CD14-positive monocyte (primary cell): ENCODE data around the gene ANTXR2. TPM values are rescaled to one million over a fixed set of nuclear protein-coding genes. Genes with fewer than 3 reads are reported as not detected.

Source experiments
- DNase-seq, 3 donors: peaks; one replicate each; pipeline ENCODE4 v3.0.0-alpha.2; 2011 to 2022
- H2AFZ ChIP-seq: 2 replicates; pipeline ENCODE4 v1.6.0; 2012; ENCODE audit warnings: mild to moderate bottlenecking, low read depth, low read length, inconsistent platforms; ENCODE audit not compliant: insufficient read depth, poor library complexity, severe bottlenecking
- H3K27ac ChIP-seq, 2 donors: 1 replicate in 1 of 2; 2 replicates in 1 of 2; pipeline ENCODE4 v1.5.1; 2012 to 2013; ENCODE audit warnings: low read length in 2 of 2, control low read depth in 1 of 2, inconsistent platforms in 1 of 2, low read depth in 1 of 2, mild to moderate bottlenecking in 1 of 2
- H3K27me3 ChIP-seq, 2 donors: one replicate each; pipeline versions ENCODE4 v1.6.0 to v1.6.1; 2011 to 2013; ENCODE audit warnings: low read length in 2 of 2; ENCODE audit not compliant: control insufficient read depth in 2 of 2, insufficient read depth in 2 of 2
- H3K36me3 ChIP-seq, 2 donors: replicated peaks in 1 of 2; 1 replicate in 1 of 2; 2 replicates in 1 of 2; pipeline versions ENCODE4 v1.5.1 to v1.6.1; 2012 to 2013; ENCODE audit warnings: low read length in 2 of 2, control low read depth in 1 of 2, inconsistent platforms in 1 of 2, mild to moderate bottlenecking in 1 of 2; ENCODE audit not compliant: insufficient read depth in 2 of 2, control insufficient read depth in 1 of 2
- H3K4me1 ChIP-seq, 2 donors: 1 replicate in 1 of 2; 2 replicates in 1 of 2; pipeline versions ENCODE4 v1.5.1 to v1.6.1; 2012 to 2013; ENCODE audit warnings: low read length in 2 of 2, control low read depth in 1 of 2, inconsistent platforms in 1 of 2, mild to moderate bottlenecking in 1 of 2, moderate library complexity in 1 of 2; ENCODE audit not compliant: insufficient read depth in 2 of 2, control insufficient read depth in 1 of 2
- H3K4me2 ChIP-seq: replicated peaks from 2 replicates; pipeline ENCODE3; 2012; ENCODE audit warnings: low read length, moderate library complexity, mild to moderate bottlenecking; ENCODE audit not compliant: poor library complexity, severe bottlenecking; ENCODE audit errors: extremely low read depth
- H3K4me3 ChIP-seq, 3 experiments: fragments of 200-600 bp in 1 of 3; sonication (generic) in 1 of 3; replicated peaks in 1 of 3; 1 replicate in 2 of 3; 2 replicates in 1 of 3; pipeline ENCODE4 v1.5.1; 2011 to 2013; ENCODE audit warnings: low read length in 3 of 3, mild to moderate bottlenecking in 3 of 3, control low read depth in 2 of 3, low read depth in 2 of 3, inconsistent platforms in 1 of 3, moderate library complexity in 1 of 3
- H3K79me2 ChIP-seq: 2 replicates; pipeline ENCODE4 v1.6.0; 2012; ENCODE audit warnings: mild to moderate bottlenecking, control low read depth, inconsistent platforms, low read length, moderate library complexity; ENCODE audit not compliant: insufficient read depth
- H3K9ac ChIP-seq: 2 replicates; pipeline ENCODE4 v1.6.0; 2017; ENCODE audit warnings: low read length, mild to moderate bottlenecking; ENCODE audit not compliant: insufficient read depth, poor library complexity, severe bottlenecking
- H3K9me3 ChIP-seq, 2 donors: replicated peaks in 1 of 2; 1 replicate in 1 of 2; 2 replicates in 1 of 2; pipeline versions ENCODE4 v1.5.1 to v1.6.1; 2012 to 2013; ENCODE audit warnings: low read length in 2 of 2, control low read depth in 1 of 2; ENCODE audit not compliant: control insufficient read depth in 1 of 2, insufficient read depth in 1 of 2
- H4K20me1 ChIP-seq: 2 replicates; pipeline ENCODE4 v1.6.0; 2012; ENCODE audit warnings: mild to moderate bottlenecking, low read length, control low read depth, moderate library complexity; ENCODE audit not compliant: insufficient read depth
- H3K27ac Mint-ChIP-seq, 7 donors: one replicate each; pipeline ENCODE4 v1.8.0; 2020; ENCODE audit warnings: mild to moderate bottlenecking in 7 of 7, mixed read lengths in 7 of 7, moderate library complexity in 6 of 7, inconsistent platforms in 2 of 7
- H3K27me3 Mint-ChIP-seq, 3 donors: one replicate each; pipeline ENCODE4 v1.8.0; 2021 to 2022; ENCODE audit warnings: low read depth in 3 of 3, mild to moderate bottlenecking in 3 of 3, mixed read lengths in 3 of 3, moderate library complexity in 3 of 3, inconsistent platforms in 1 of 3
- H3K36me3 Mint-ChIP-seq, 2 donors: one replicate each; pipeline ENCODE4 v1.8.0; 2020; ENCODE audit warnings: mixed read lengths in 2 of 2, inconsistent platforms in 1 of 2, mild to moderate bottlenecking in 1 of 2
- H3K4me1 Mint-ChIP-seq: one replicate; pipeline ENCODE4 v1.8.0; 2020; ENCODE audit warnings: mild to moderate bottlenecking, mixed read lengths
- H3K4me3 Mint-ChIP-seq, 2 donors: one replicate each; pipeline ENCODE4 v1.8.0; 2020; ENCODE audit warnings: mild to moderate bottlenecking in 2 of 2, mixed read lengths in 2 of 2, moderate library complexity in 1 of 2
- H3K9me3 Mint-ChIP-seq, 7 donors: one replicate each; pipeline ENCODE4 v1.8.0; 2020 to 2022; ENCODE audit warnings: mixed read lengths in 7 of 7, mild to moderate bottlenecking in 6 of 7, moderate library complexity in 6 of 7, inconsistent platforms in 2 of 7
- WGBS: methylation state at CpG from one replicate; pipeline ENCODE4 v1.1.5; 2013; ENCODE audit warnings: missing lambda C conversion rate; ENCODE audit not compliant: insufficient coverage; 5-methylcytosine and 5-hydroxymethylcytosine counted together
- intact Hi-C, 2 donors: fragments of 100-400 bp; cut with micrococcal nuclease; formaldehyde crosslinking; loops; one replicate each; pipeline versions ENCODE4 v1.15.0 to v1.15.1; 2023
- polyA plus RNA-seq, 3 donors: library from polyadenylated mRNA; depleted of rRNA in 1 of 3; unstranded in 2 of 3; stranded (reverse) in 1 of 3; fragments of 300-500 nt in 2 of 3; fragments of >200 nt in 1 of 3; fragmentation: Illumina TruSeq in 2 of 3; gene quantifications; 1 replicate in 2 of 3; 2 replicates in 1 of 3; pipeline ENCODE4 v1.2.3, GENCODE V29; 2012 to 2021
- TF ChIP-seq, protein P1 (sequence below): fragments of 200-600 bp; IDR thresholded peaks from one replicate; pipeline ENCODE4 v1.8.0; 2022; ENCODE audit warnings: antibody characterized with exemption, mild to moderate bottlenecking

ANTXR2 gene
- polyA plus RNA-seq, 3 donors = 15.4 to 69.6 (median 59.2) TPM

GRCh38 chr4:80103629-80104028 lies 30.6 kb upstream of the ANTXR2 start:
- H3K4me2 ChIP-seq = no peak overlapping the region
- Mint-ChIP-seq H3K9me3 (peaks cover 12 to 18% (median 15%) of the 10 kb centered on the region in 7 donors), H3K4me3 (no peak overlapping the region), H3K4me1 (peaks cover 24% of the 10 kb centered on the region), H3K36me3 (peaks cover 2 to 3% of the 10 kb centered on the region in 2 donors), H3K27ac (peak overlapping the region in 3 of 7 donors; percentile 46 to 73 (median 63)), H3K27me3 (peaks cover 0 to 1% (median 1%) of the 10 kb centered on the region in 3 donors)
- H3K9me3 ChIP-seq = peaks cover 0 to 12% of the 10 kb centered on the region in 2 donors
- no peaks in the 10 kb centered on the region for H4K20me1 ChIP-seq
- H3K9ac ChIP-seq = no peak overlapping the region
- peak; percentile 66 to 78 (median 77) for DNase-seq
- no peak overlapping the region for H3K27ac ChIP-seq
- no peak overlapping the region for H2AFZ ChIP-seq
- H3K4me1 ChIP-seq = peaks cover 10 to 19% of the 10 kb centered on the region in 2 donors
- TF ChIP-seq, protein P1, sequence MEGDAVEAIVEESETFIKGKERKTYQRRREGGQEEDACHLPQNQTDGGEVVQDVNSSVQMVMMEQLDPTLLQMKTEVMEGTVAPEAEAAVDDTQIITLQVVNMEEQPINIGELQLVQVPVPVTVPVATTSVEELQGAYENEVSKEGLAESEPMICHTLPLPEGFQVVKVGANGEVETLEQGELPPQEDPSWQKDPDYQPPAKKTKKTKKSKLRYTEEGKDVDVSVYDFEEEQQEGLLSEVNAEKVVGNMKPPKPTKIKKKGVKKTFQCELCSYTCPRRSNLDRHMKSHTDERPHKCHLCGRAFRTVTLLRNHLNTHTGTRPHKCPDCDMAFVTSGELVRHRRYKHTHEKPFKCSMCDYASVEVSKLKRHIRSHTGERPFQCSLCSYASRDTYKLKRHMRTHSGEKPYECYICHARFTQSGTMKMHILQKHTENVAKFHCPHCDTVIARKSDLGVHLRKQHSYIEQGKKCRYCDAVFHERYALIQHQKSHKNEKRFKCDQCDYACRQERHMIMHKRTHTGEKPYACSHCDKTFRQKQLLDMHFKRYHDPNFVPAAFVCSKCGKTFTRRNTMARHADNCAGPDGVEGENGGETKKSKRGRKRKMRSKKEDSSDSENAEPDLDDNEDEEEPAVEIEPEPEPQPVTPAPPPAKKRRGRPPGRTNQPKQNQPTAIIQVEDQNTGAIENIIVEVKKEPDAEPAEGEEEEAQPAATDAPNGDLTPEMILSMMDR = no peak
- no peaks in the 10 kb centered on the region for H3K27me3 ChIP-seq
- no peak overlapping the region for H3K4me3 ChIP-seq
- 0% methylated on average over 1 of the region's 2 CpGs for WGBS
- intact Hi-C loops = no loop called here
- H3K79me2 ChIP-seq = no peaks in the 10 kb centered on the region
- H3K36me3 ChIP-seq = no peaks in the 10 kb centered on the region

DNA sequence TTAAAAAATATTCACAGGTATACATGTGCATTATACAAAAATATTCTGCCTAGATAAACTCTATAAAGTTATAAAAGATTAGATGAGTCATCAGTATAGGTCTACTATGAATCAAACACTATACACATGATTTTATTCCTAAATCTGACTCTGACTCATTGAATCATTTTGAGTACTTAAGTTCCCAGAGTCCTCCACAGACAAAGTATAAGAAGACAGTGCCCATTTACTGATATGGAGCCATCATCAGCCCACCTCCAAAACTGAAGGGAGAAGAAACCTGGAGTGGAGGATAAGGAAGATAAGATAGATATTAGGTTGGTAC lies 28.7 kb upstream of the ANTXR2 start:
- H3K36me3 Mint-ChIP-seq = peaks cover 0 to 1% of the 10 kb centered on the region in 2 donors
- no peaks in the 10 kb centered on the region for H3K36me3 ChIP-seq
- no peaks in the 10 kb centered on the region for H4K20me1 ChIP-seq
- peaks cover 3 to 11% (median 5%) of the 10 kb centered on the region in 7 donors for H3K9me3 Mint-ChIP-seq
- H3K79me2 ChIP-seq = no peaks in the 10 kb centered on the region
- TF ChIP-seq, protein P1 = no peak
- H3K4me1 Mint-ChIP-seq = peaks cover 26% of the 10 kb centered on the region
- H3K9me3 ChIP-seq = peaks cover 0 to 1% of the 10 kb centered on the region in 2 donors
- peak overlapping the region; percentile 0 to 89 (median 73) for H3K27ac Mint-ChIP-seq
- H3K27ac ChIP-seq = peak overlapping the region in 1 of 2 donors; percentile 39
- H3K4me3 ChIP-seq = no peak overlapping the region
- H3K9ac ChIP-seq = no peak overlapping the region
- H3K4me1 ChIP-seq = peaks cover 10 to 19% of the 10 kb centered on the region in 2 donors
- peaks cover 0 to 4% (median 1%) of the 10 kb centered on the region in 3 donors for H3K27me3 Mint-ChIP-seq
- no peak overlapping the region for H3K4me2 ChIP-seq
- peak; percentile 30 to 67 (median 49) for DNase-seq
- no peak overlapping the region for H3K4me3 Mint-ChIP-seq
- intact Hi-C loops = no loop called here
- H2AFZ ChIP-seq = no peak overlapping the region
- H3K27me3 ChIP-seq = no peaks in the 10 kb centered on the region
